Parathyroid adenoma (tissue), 2 donors: Measurements from ENCODE around the gene OR8B8.

Experiments used
- H2AFZ ChIP-seq: fragments of 300-600 bp; sonication (generic); one replicate; pipeline ENCODE4 v1.7.0; 2017; ENCODE audit warnings: antibody characterized with exemption, mild to moderate bottlenecking
- H3K27ac ChIP-seq: fragments of 300-600 bp; sonication (generic); one replicate; pipeline ENCODE4 v1.7.0; 2017
- H3K27me3 ChIP-seq: fragments of 300-600 bp; sonication (generic); one replicate; pipeline ENCODE4 v1.7.0; 2017; ENCODE audit warnings: low read length; ENCODE audit not compliant: control insufficient read depth, insufficient read depth
- H3K36me3 ChIP-seq: fragments of 300-600 bp; sonication (generic); one replicate; pipeline ENCODE4 v1.7.0; 2017; ENCODE audit warnings: low read length; ENCODE audit not compliant: control insufficient read depth, insufficient read depth
- H3K4me1 ChIP-seq: fragments of 300-600 bp; sonication (generic); one replicate; pipeline ENCODE4 v1.7.0; 2017; ENCODE audit warnings: control low read depth
- H3K4me2 ChIP-seq: fragments of 300-600 bp; sonication (generic); one replicate; pipeline ENCODE4 v1.7.0; 2017; ENCODE audit warnings: low read length
- H3K4me3 ChIP-seq: fragments of 300-600 bp; sonication (generic); one replicate; pipeline ENCODE4 v1.7.0; 2017; ENCODE audit warnings: low read depth, low read length
- H3K79me2 ChIP-seq: fragments of 300-600 bp; sonication (generic); one replicate; pipeline ENCODE4 v1.7.0; 2017; ENCODE audit warnings: control low read depth
- H3K9ac ChIP-seq: fragments of 300-600 bp; sonication (generic); one replicate; pipeline ENCODE4 v1.7.0; 2017; ENCODE audit warnings: mild to moderate bottlenecking
- H3K9me3 ChIP-seq: fragments of 300-600 bp; sonication (generic); one replicate; pipeline ENCODE4 v1.7.0; 2017; ENCODE audit warnings: low read length; ENCODE audit not compliant: control insufficient read depth
- TF ChIP-seq, protein P1 (sequence below): fragments of 300-600 bp; sonication (generic); IDR thresholded peaks from one replicate; pipeline ENCODE4 v1.7.0; 2017; ENCODE audit warnings: antibody characterized with exemption, mild to moderate bottlenecking
- donor health status: primary hyperparathyroidism.

The OR8B8 gene

DNA sequence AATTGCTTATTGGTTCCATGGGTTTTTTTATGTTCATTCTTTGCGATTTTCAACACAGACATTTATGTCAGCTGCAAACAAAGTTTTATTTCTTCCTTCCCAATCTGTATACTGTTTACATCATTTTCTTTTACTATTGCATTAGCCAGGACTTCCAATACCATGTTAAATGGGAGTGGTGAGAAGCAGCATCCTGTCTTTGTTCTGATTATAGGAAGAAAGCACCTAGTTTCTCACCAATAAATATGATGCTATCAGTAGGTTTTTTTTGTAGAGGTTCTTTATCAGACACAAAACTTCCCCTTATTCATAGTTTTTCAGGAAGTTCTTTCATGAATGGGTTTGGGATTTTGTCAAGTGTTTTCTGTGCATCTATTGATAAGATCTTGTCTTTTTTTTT, 28.0 kb upstream of the OR8B8 start:
- Histone ChIP-seq H3K27ac (no peak overlapping the region), H3K4me3 (no peak overlapping the region), H3K79me2 (no peaks in the 10 kb centered on the region), H3K9ac (no peak overlapping the region), H3K36me3 (no peaks in the 10 kb centered on the region), H3K9me3 (no peaks in the 10 kb centered on the region), H2AFZ (no peak overlapping the region), H3K27me3 (no peaks in the 10 kb centered on the region), H3K4me1 (no peaks in the 10 kb centered on the region), H3K4me2 (no peak overlapping the region)
- TF ChIP-seq, protein P1, sequence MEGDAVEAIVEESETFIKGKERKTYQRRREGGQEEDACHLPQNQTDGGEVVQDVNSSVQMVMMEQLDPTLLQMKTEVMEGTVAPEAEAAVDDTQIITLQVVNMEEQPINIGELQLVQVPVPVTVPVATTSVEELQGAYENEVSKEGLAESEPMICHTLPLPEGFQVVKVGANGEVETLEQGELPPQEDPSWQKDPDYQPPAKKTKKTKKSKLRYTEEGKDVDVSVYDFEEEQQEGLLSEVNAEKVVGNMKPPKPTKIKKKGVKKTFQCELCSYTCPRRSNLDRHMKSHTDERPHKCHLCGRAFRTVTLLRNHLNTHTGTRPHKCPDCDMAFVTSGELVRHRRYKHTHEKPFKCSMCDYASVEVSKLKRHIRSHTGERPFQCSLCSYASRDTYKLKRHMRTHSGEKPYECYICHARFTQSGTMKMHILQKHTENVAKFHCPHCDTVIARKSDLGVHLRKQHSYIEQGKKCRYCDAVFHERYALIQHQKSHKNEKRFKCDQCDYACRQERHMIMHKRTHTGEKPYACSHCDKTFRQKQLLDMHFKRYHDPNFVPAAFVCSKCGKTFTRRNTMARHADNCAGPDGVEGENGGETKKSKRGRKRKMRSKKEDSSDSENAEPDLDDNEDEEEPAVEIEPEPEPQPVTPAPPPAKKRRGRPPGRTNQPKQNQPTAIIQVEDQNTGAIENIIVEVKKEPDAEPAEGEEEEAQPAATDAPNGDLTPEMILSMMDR = no peak

DNA sequence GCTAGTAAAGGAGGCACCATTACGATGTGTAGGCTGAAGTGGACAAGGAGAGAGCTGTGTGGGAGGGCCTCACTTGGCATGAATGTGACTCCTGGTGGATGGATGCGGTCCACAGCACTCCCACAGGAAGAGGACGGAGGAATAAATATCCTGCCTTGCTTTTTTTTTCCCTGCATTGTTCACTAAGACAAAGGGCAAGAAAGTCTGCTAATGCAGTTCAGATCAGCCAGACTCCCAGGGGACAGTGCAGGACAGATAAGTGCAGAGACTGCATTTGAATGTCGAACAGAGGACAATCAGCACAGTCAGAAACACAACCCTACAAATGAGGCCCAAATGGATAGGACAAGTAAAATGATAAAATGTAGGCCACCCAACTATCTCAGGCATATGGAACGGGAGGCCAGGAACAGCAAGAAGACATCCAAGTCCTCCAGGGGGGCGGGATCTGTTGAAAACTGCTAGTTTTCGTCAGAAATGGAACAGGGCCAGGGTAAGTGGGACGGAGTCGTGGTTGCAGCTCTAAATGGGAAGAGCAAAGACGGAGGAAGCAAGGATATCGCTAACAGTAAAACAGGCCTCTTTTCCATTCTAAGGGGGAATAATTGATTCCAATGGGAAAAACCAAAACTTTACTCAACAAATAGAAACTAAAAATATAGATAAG, 25.2 kb upstream of the OR8B8 start:
- Histone ChIP-seq H2AFZ (no peak overlapping the region), H3K4me2 (no peak overlapping the region), H3K9me3 (no peaks in the 10 kb centered on the region), H3K4me3 (no peak overlapping the region), H3K36me3 (no peaks in the 10 kb centered on the region), H3K4me1 (no peaks in the 10 kb centered on the region), H3K27ac (no peak overlapping the region), H3K27me3 (no peaks in the 10 kb centered on the region), H3K79me2 (no peaks in the 10 kb centered on the region), H3K9ac (no peak overlapping the region)
- TF ChIP-seq, protein P1 = no peak

DNA sequence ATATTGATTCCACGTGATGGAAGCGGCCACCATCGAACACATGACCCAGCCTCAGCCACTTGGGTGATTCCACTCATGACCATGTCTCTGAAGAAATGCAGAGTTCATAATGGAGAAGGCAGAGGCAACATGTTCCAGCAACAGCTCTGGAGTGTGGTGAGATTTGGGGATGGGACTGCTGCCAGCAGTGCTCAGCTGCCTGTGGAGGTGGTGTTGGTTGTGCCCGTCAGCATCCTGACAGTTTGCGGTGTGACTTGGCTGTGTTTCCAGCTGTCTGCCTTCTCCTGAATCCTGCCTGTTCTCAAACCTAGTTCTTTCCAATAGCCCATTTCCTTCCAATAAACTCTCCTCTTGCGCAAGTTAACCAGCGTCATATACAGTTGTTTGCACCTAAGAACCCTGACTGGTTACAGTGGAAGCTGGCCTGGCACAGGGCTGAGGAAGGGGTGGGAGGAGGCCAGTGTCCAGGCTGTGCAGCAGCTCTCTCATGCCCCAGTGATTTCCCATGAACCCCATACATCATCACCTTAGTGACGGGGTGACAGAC, 22.0 kb upstream of the OR8B8 start:
- Histone ChIP-seq H2AFZ (no peak overlapping the region), H3K36me3 (no peaks in the 10 kb centered on the region), H3K4me3 (no peak overlapping the region), H3K9me3 (no peaks in the 10 kb centered on the region), H3K4me2 (no peak overlapping the region), H3K4me1 (no peaks in the 10 kb centered on the region), H3K79me2 (no peaks in the 10 kb centered on the region), H3K27ac (no peak overlapping the region), H3K27me3 (no peaks in the 10 kb centered on the region), H3K9ac (no peak overlapping the region)
- TF ChIP-seq, protein P1 = no peak

DNA sequence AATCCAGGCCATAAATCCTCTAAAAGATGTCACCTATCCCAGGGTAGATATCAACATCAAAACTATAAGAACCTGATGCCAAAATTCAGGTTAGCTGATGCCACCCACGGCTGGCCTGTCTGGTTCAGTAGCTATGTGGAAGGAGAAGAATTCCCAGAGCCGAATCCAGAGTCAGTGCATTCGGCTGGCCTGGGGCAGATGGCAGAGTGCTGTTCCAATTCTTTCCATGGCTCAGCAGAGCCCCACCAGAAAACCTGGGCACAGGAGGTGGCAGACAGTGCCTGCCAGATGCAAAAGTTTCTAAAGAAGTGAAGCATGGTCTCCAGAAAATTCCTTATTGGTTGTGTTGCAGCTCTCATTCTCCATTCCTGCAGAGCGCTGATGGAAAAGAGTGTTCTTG, 19.9 kb upstream of the OR8B8 start:
- Histone ChIP-seq H3K27me3 (no peaks in the 10 kb centered on the region), H3K4me3 (no peak overlapping the region), H3K9ac (no peak overlapping the region), H3K36me3 (no peaks in the 10 kb centered on the region), H3K27ac (no peak overlapping the region), H3K4me1 (no peaks in the 10 kb centered on the region), H3K9me3 (no peaks in the 10 kb centered on the region), H2AFZ (no peak overlapping the region), H3K79me2 (no peaks in the 10 kb centered on the region), H3K4me2 (no peak overlapping the region)
- TF ChIP-seq, protein P1 = no peak

DNA sequence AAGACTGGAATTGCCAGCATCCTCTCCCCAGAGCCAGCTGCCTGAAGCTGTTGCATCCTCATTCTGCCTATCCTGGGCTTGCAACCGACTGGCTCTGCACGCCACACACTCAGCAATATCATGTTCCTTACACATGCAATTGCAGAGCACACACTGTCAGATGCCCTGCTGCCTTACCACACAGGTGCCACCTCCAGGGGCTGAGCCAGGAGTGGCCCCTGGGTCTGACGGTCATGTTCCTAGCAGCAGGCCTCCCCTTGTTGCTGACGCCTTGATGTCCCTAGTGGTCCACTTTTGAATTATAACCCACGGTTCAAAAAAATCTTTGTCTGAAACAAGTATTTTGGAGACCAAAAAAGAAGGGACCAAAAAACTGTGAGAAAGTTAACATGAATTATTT, 18.5 kb upstream of the OR8B8 start:
- TF ChIP-seq, protein P1 = no peak

More for the DNA sequence above, 18.5 kb upstream of the OR8B8 start:
- no peaks in the 10 kb centered on the region for H3K36me3 ChIP-seq
- no peaks in the 10 kb centered on the region for H3K27me3 ChIP-seq
- no peaks in the 10 kb centered on the region for H3K9me3 ChIP-seq
- no peak overlapping the region for H3K4me2 ChIP-seq
- no peak overlapping the region for H3K9ac ChIP-seq
- no peaks in the 10 kb centered on the region for H3K4me1 ChIP-seq
- H3K79me2 ChIP-seq = no peaks in the 10 kb centered on the region
- no peak overlapping the region for H2AFZ ChIP-seq
- no peak overlapping the region for H3K27ac ChIP-seq
- no peak overlapping the region for H3K4me3 ChIP-seq
